Measurements from ENCODE around the gene PEAK3. TPM values are rescaled to one million over a fixed set of nuclear protein-coding genes. Genes with fewer than 3 reads are reported as not detected.
A peak's percentile ranks its signal among the peaks of the same experiment; 100 is the strongest.

The PEAK3 gene
- total and polyA plus RNA-seq, 5 donors: 0.84 to 3.1 (median 1.5) TPM

- H3K27ac ChIP-seq (ENCODE audit: low read length): no peak overlapping the region
- H3K27me3 ChIP-seq (ENCODE audit: control insufficient read depth, insufficient read depth): no peaks in the 10 kb centered on the region
- 90% methylated on average over 25 of the region's 25 CpGs for WGBS
- H3K4me3 ChIP-seq (ENCODE audit: low read length): no peak overlapping the region
- intact Hi-C loops (cut with DNase I): loop anchor here in 3 of 4 donors (10.0 kb wide), 2 partner anchors 59 to 81 kb away; no protein-coding TSS in a partner anchor
- DNase-seq: no peak
- peaks cover 9% of the 10 kb centered on the region for H3K4me1 ChIP-seq (ENCODE audit: control insufficient read depth, insufficient read depth, low read length)
- no peak for ATAC-seq
- H3K9me3 ChIP-seq (ENCODE audit: control insufficient read depth, low read length): no peaks in the 10 kb centered on the region
Measured at GRCh38 chr19:2233601-2234280, 48.2 kb downstream of the PEAK3 start.

DNA sequence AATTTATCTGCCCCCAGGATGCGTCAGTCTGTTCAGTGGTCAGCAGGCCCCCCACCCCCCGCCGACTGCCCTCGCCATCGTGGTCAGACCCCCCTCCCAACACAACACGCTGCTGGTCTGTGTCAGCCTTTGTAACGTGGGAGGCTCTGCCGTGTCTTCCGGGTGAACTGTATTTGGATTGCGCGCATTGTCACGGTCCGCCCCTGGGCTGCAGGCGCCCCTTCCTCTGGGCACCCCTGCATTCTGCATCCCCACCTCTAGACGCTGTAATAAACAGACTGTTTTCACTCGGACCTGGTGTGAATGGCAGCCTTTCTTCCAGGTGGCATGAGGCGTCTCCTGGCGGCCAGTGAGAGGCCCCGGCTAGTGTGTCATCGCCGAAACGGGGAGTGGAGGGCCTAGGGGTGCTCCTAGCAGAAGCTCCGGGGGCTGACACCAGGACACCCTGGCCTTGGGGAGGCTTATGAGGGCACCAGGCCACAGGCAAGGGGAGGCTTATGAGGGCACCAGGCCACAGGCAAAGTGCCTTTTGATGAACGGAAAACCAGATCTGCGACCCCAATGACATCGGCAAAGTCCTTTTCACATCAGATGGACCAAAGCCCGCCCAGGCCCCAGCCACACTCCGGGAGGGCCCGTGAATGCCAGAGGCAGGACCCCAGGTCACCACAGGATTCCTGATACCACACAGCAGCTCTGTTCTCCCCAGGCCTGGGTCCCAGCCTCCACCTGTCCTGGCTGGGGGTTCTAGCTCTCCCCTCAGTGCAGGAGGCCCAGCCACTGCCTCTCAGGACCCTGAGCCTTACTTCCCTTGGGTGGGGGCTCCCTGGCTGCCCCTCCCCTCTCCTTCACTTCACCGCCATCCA, 49.5 kb downstream of the PEAK3 start:
- Histone ChIP-seq H3K9me3 (ENCODE audit: control insufficient read depth, low read length) (no peaks in the 10 kb centered on the region), H3K27ac (ENCODE audit: low read length) (no peak overlapping the region), H3K4me1 (ENCODE audit: control insufficient read depth, insufficient read depth, low read length) (peaks cover 4% of the 10 kb centered on the region), H3K4me3 (ENCODE audit: low read length) (no peak overlapping the region), H3K27me3 (ENCODE audit: control insufficient read depth, insufficient read depth) (no peaks in the 10 kb centered on the region)
- intact Hi-C loops (cut with DNase I): loop anchor here in 3 of 4 donors (10.0 kb wide), 2 partner anchors 58 to 82 kb away; no protein-coding TSS in a partner anchor
- no peak for DNase-seq
- ATAC-seq: no peak
- WGBS: 83% methylated on average over 30 of the region's 30 CpGs

DNA sequence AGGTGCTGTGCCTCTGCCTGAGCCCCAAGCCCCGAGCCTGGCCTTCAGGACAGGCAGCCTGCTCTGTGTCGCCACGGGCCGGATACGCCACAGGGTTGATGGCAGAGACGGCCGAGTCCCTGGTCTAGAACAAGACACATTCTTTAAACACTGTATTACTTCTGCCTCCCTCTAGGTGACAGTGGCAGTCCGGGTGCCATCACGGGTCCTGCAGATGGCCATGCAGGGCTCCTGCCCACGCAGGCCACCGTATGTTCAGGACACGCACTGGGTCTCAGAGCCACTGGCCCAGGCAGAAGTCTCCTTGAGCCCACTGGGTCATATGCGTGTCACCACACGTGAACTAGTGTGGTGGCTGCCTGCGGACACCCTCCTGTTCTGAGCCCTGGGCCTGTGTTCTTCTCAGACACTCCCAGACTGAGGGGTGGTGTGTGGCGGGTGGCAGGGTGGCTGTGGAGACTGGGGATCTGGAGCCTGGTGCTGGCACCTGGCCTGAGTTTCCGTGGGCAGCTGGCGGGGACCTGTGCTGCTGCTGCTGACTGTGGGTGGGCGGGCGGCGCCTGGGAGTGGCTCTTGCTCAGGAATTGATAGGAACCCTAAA, 50.3 kb downstream of the PEAK3 start:
- no peaks in the 10 kb centered on the region for H3K27me3 ChIP-seq (ENCODE audit: control insufficient read depth, insufficient read depth)
- WGBS: 74% methylated on average over 21 of the region's 21 CpGs
- no peak overlapping the region for H3K4me3 ChIP-seq (ENCODE audit: low read length)
- H3K9me3 ChIP-seq (ENCODE audit: control insufficient read depth, low read length): no peaks in the 10 kb centered on the region
- peaks cover 2% of the 10 kb centered on the region for H3K4me1 ChIP-seq (ENCODE audit: control insufficient read depth, insufficient read depth, low read length)
- H3K27ac ChIP-seq (ENCODE audit: low read length): no peak overlapping the region
- no peak for ATAC-seq
- intact Hi-C loops (cut with DNase I): loop anchor here in 3 of 4 donors (10.0 kb wide), 2 partner anchors 57 to 83 kb away; no protein-coding TSS in a partner anchor
- no peak for DNase-seq

- Histone ChIP-seq H3K27me3 (ENCODE audit: control insufficient read depth, insufficient read depth) (no peaks in the 10 kb centered on the region), H3K4me1 (ENCODE audit: control insufficient read depth, insufficient read depth, low read length) (peaks cover 2% of the 10 kb centered on the region), H3K9me3 (ENCODE audit: control insufficient read depth, low read length) (no peaks in the 10 kb centered on the region), H3K27ac (ENCODE audit: low read length) (no peak overlapping the region), H3K4me3 (ENCODE audit: low read length) (no peak overlapping the region)
- ATAC-seq: peak; percentile 1
- WGBS: 67% methylated on average over 12 of the region's 12 CpGs
- DNase-seq: peak in 2 of 3 donors; percentile 48 to 74
- intact Hi-C loops (cut with DNase I): loop anchor here in 3 of 4 donors (10.0 kb wide), 2 partner anchors 56 to 84 kb away; no protein-coding TSS in a partner anchor
Measured at GRCh38 chr19:2230807-2231533, 51.0 kb downstream of the PEAK3 start.

DNA sequence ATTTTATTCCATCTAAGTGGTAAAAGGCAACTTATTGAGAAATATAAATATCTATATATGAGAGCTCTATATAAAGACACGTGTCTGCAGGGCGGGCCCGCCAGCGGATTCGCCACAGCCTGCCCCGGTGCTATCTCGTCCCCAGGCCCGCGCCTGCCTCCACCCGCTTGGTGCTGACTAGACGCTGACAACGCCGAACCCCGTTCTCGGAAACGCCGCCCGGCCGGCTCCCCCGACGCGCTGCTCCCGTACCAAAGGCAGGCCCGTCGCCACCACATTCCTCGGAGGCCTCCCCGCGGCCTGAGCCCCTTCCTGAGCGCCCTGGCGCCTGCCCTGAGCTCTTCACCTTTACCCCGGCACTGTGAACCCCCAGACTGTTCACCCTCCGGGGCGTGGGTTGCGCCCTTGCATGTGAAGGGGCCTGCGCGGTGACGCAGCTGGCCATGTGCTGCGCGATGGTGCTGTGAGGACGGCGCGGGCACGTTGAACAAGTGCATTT, 51.9 kb downstream of the PEAK3 start:
- H3K9me3 ChIP-seq (ENCODE audit: control insufficient read depth, low read length): no peaks in the 10 kb centered on the region
- no peak overlapping the region for H3K27ac ChIP-seq (ENCODE audit: low read length)
- H3K4me1 ChIP-seq (ENCODE audit: control insufficient read depth, insufficient read depth, low read length): peaks cover 2% of the 10 kb centered on the region
- WGBS: 88% methylated on average over 43 of the region's 43 CpGs
- H3K4me3 ChIP-seq (ENCODE audit: low read length): no peak overlapping the region
- no peaks in the 10 kb centered on the region for H3K27me3 ChIP-seq (ENCODE audit: control insufficient read depth, insufficient read depth)
- intact Hi-C loops (cut with DNase I): loop anchor here in 3 of 4 donors (10.0 kb wide), 2 partner anchors 55 to 85 kb away; no protein-coding TSS in a partner anchor
- no peak for ATAC-seq
- no peak for DNase-seq

DNA sequence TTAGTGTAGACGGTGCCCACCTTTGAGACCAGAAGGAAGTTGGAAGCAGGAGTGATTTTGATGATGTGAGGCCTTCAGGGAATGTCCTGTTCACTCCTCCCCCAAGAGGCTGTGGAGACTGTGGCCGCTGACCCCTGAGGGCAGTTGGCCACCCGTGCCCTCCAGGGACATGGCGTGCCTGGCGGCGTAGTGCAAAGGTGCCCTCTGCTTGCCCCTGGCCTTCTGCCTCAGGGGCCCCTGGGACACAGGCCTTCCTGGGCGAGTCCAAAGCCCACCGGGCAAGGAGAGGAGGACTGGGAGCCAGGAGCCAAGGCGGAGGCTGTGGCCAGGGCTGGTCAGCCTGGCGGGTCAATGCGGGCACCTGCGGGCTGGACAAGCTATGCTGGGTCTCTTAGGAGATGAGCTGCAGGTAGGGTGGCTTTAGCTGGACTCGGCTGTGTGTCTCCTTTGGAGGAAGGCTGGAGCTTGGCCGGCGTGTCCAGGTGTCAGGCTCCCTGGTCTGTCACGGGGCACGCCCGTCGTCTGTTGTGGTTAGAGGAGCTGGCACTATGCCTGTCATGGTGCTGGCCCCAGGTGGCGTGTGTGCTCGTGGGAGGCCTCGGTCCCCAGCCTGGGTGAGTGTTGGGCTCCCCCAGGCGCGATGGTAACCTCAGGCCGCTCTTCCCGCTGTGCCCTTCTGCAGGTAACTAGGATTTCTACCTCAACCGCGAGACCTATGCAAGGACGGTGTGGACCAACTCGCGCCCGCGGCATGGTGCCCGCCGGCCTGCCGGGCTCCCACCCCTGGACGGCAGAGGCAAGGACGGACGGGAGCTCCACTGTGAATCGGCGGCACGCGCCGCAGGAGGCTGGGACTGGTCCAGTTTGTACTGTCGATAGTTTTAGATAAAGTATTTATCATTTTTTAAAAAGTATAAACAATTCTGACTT, 52.6 kb downstream of the PEAK3 start:
- H3K27ac ChIP-seq (ENCODE audit: low read length): no peak overlapping the region
- no peak overlapping the region for H3K4me3 ChIP-seq (ENCODE audit: low read length)
- 93% methylated on average over 45 of the region's 45 CpGs for WGBS
- H3K4me1 ChIP-seq (ENCODE audit: control insufficient read depth, insufficient read depth, low read length): no peaks in the 10 kb centered on the region
- ATAC-seq (no peak), DNase-seq (no peak)
- intact Hi-C loops (cut with DNase I): loop anchor here in 3 of 4 donors (10.0 kb wide), 3 partner anchors 55 to 85 kb away; partner anchors contain the start of gene AP3D1 (in 1 of the 3)
- no peaks in the 10 kb centered on the region for H3K27me3 ChIP-seq (ENCODE audit: control insufficient read depth, insufficient read depth)
- H3K9me3 ChIP-seq (ENCODE audit: control insufficient read depth, low read length): no peaks in the 10 kb centered on the region

- no peak for DNase-seq
Measured at GRCh38 chr19:2228157-2229030, 53.6 kb downstream of the PEAK3 start.

DNA sequence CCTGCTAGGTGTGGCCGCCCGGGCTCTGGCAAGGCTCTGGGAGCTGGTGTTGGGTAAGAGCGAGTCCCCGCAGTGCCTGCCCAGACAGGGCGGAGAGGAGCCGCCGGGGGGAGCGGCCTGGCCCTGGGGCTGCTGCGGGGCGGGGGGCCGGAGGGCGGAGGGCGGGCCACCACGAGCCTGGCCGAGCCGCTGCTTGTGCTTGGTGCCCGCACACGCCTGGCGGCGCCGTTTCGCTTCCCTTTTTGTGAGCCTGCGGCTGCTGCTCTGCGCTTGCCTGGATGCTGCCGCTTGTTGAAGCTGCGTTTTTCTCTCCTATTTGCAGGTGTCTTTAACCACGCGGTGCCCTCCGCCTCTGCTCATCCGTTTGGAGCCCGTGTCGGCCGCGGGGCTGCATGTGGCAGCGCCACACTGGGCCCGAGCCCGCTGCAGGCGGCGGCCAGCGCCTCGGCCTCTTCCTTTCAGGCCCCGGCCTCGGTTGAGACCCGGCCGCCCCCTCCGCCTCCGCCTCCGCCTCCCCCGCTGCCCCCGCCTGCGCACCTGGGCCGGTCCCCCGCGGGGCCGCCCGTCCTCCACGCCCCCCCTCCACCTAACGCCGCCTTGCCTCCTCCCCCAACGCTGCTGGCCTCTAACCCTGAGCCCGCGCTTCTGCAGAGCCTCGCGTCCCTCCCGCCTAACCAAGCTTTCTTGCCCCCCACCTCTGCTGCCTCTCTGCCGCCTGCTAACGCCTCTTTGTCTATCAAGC, 54.4 kb downstream of the PEAK3 start:
- Histone ChIP-seq H3K27ac (ENCODE audit: low read length) (no peak overlapping the region), H3K9me3 (ENCODE audit: control insufficient read depth, low read length) (no peaks in the 10 kb centered on the region), H3K4me3 (ENCODE audit: low read length) (no peak overlapping the region), H3K4me1 (ENCODE audit: control insufficient read depth, insufficient read depth, low read length) (no peaks in the 10 kb centered on the region), H3K27me3 (ENCODE audit: control insufficient read depth, insufficient read depth) (no peaks in the 10 kb centered on the region)
- ATAC-seq (no peak), DNase-seq (peak in 1 of 3 donors; percentile 84)
- intact Hi-C loops (cut with DNase I): loop anchor here in 1 of 4 donors (10.0 kb wide), 1 partner anchor 73 kb away; the partner anchor contains the start of gene AP3D1
- 94% methylated on average over 67 of the region's 67 CpGs for WGBS

More at GRCh38 chr19:2228157-2229030, 53.6 kb downstream of the PEAK3 start:
- 91% methylated on average over 48 of the region's 48 CpGs for WGBS
- Histone ChIP-seq H3K27me3 (ENCODE audit: control insufficient read depth, insufficient read depth) (no peaks in the 10 kb centered on the region), H3K4me1 (ENCODE audit: control insufficient read depth, insufficient read depth, low read length) (no peaks in the 10 kb centered on the region), H3K27ac (ENCODE audit: low read length) (no peak overlapping the region), H3K9me3 (ENCODE audit: control insufficient read depth, low read length) (no peaks in the 10 kb centered on the region), H3K4me3 (ENCODE audit: low read length) (no peak overlapping the region)
- no peak for ATAC-seq
- intact Hi-C loops (cut with DNase I): loop anchor here in 1 of 4 donors (10.0 kb wide), 1 partner anchor 74 kb away; the partner anchor contains the start of gene AP3D1

Measured in right cardiac atrium (tissue), 5 donors.